Measurements from ENCODE around the gene RSAD1.
A peak's percentile ranks its signal among the peaks of the same experiment; 100 is the strongest.

The RSAD1 gene

DNA sequence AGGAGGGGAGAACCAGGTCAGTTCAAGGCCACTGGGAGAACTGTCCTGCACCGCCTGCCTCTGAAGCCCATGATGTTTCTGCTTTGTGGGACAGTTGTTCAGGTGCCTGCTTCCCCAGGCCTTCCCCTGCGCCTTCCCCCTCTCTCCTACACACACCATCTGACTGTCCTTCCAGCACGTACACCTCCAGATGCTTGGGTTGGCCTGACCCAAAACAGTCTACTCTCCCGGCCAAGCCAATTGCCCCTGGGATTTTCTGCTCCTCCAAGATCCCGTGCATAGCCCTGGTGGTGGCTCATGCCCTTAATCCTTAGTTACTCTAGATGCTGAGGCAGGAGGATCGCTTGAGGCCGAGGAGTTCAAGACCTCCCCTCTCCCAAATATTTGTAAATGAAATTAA lies 684 bp upstream of the RSAD1 start:
- DNase-seq (ENCODE audit: low read depth): no peak
- H3K4me3 ChIP-seq (ENCODE audit: control insufficient read depth, low read depth, low read length): peak overlapping the region; percentile 89
- TF ChIP-seq, protein P1, sequence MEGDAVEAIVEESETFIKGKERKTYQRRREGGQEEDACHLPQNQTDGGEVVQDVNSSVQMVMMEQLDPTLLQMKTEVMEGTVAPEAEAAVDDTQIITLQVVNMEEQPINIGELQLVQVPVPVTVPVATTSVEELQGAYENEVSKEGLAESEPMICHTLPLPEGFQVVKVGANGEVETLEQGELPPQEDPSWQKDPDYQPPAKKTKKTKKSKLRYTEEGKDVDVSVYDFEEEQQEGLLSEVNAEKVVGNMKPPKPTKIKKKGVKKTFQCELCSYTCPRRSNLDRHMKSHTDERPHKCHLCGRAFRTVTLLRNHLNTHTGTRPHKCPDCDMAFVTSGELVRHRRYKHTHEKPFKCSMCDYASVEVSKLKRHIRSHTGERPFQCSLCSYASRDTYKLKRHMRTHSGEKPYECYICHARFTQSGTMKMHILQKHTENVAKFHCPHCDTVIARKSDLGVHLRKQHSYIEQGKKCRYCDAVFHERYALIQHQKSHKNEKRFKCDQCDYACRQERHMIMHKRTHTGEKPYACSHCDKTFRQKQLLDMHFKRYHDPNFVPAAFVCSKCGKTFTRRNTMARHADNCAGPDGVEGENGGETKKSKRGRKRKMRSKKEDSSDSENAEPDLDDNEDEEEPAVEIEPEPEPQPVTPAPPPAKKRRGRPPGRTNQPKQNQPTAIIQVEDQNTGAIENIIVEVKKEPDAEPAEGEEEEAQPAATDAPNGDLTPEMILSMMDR (conservative IDR thresholded peaks at IDR 0.05; ENCODE audit: control insufficient read depth, insufficient read depth, low read depth, low read length): no peak

DNA sequence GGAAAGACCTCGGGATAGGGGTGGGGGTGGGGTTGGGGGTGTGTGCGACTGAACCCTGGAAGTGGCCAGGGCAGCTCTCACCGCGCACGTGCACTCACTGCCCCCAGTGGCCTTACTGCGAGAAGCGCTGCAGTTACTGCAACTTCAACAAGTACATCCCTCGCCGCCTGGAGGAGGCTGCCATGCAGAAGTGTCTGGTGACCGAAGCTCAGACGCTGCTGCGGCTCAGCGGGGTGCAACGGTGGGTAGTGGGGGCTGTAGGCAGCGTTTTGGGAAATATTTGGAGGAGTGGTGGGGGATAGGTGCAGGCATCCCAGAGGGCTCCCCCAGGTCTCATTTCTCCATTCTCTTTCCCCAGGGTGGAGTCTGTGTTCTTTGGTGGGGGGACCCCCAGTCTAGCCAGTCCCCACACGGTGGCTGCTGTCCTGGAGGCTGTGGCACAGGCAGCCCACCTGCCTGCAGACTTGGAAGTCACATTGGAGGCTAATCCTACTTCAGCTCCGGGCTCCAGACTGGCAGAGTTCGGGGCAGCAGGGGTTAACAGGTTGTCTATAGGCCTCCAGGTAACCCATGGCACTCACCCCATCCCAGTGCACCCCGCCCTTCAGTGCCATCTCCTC lies 972 bp downstream of the RSAD1 start:
- peak overlapping the region; percentile 89 for H3K4me3 ChIP-seq (ENCODE audit: control insufficient read depth, low read depth, low read length)
- TF ChIP-seq, protein P1 (conservative IDR thresholded peaks at IDR 0.05; ENCODE audit: control insufficient read depth, insufficient read depth, low read depth, low read length): peak; percentile 48
- peak; percentile 77 for DNase-seq (ENCODE audit: low read depth)

DNA sequence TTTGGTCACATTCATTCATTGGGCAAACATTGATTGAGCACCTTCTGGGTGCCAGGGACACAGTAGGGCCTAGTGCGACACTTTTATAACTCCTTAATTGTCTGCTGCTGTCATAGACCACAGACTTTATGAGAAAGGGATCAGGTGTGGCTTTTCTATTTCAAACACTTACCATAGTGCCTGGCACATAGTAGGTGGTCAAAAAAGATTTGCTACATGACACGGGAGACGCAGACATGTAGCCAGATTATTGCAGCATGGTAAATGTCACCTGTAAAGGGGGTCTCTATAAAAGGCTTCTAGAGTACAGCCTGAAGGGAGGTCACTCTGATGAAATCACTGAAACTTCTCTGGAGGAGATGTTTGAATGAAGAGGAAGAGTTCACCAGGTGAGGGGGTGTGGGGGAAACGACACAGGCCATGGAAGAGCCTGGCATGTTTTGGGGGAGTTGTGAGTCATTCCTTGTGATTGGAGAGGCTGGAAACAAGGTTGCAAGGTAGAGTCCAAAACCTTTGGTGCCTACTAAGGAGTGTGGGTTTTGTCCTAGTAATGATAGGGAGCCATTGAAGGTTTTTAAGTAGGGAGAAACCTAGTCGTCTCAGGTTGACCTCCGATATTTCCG lies 1.6 kb downstream of the RSAD1 start:
- DNase-seq (ENCODE audit: low read depth): no peak
- TF ChIP-seq, protein P1 (conservative IDR thresholded peaks at IDR 0.05; ENCODE audit: control insufficient read depth, insufficient read depth, low read depth, low read length): no peak
- no peak overlapping the region for H3K4me3 ChIP-seq (ENCODE audit: control insufficient read depth, low read depth, low read length)

DNA sequence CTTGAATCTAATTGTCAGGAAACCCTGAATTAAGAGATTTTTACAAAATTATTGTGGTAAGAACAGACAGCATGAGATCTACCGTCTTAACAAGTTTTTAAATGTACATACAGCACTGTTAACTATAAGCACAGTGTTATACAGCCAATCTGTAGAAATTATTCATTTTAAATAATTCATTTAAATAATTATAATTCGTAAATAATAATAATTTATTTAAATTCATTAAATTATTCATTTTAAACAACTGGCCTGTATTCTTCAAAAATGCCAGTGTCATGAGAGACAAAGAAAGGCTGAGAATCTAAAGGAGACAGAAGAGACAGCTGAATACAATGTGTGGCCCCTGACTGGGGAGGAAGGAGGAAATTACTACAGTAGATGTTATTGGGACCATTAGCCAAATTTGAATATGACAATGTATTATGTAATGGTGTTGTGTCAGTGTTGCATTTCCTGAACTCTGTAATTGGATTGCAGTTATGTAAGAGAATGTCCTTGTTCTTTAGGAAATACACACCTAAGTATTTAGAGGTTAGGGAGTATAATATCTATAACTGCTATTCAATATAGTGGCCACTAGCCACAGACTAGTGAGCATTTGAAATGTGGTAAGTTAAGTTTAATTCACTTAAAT lies 2.3 kb downstream of the RSAD1 start:
- no peak overlapping the region for H3K4me3 ChIP-seq (ENCODE audit: control insufficient read depth, low read depth, low read length)
- no peak for DNase-seq (ENCODE audit: low read depth)
- TF ChIP-seq, protein P1 (conservative IDR thresholded peaks at IDR 0.05; ENCODE audit: control insufficient read depth, insufficient read depth, low read depth, low read length): no peak

DNA sequence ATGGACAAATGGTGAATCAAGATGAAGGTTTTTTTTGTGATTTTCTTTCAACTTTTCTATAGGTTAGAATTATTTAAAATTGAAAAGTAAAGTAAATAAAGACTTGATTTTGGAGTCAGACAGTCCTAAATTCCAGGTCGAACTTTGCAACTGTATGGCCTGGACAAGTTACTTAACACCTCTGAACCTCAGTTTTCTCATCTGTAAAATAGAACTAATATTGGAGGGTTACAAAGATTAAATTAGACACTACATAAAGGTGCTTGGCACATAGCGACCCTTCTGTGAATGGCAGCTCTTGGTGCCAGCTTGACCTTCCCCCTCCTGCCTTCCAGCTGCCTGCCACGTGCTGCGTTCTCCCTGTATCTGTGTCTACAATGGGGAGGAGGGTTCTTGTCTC lies 3.0 kb downstream of the RSAD1 start:
- no peak for DNase-seq (ENCODE audit: low read depth)
- H3K4me3 ChIP-seq (ENCODE audit: control insufficient read depth, low read depth, low read length): no peak overlapping the region
- TF ChIP-seq, protein P1 (conservative IDR thresholded peaks at IDR 0.05; ENCODE audit: control insufficient read depth, insufficient read depth, low read depth, low read length): no peak

DNA sequence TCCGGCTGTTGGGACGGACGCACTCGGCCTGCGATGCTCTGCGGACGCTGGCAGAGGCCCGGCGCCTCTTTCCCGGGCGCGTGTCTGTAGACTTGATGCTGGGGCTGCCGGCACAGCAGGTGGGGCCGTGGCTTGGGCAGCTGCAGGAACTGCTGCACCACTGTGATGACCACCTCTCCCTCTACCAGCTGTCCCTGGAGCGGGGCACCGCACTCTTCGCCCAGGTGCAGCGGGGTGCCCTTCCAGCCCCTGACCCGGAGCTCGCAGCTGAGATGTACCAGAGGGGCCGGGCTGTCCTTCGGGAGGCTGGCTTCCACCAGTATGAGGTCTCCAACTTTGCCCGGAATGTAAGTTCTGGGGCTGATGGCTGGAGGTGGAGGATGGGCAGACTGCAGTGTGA lies 3.5 kb downstream of the RSAD1 start:
- TF ChIP-seq, protein P1 (conservative IDR thresholded peaks at IDR 0.05; ENCODE audit: control insufficient read depth, insufficient read depth, low read depth, low read length): no peak
- no peak for DNase-seq (ENCODE audit: low read depth)
- H3K4me3 ChIP-seq (ENCODE audit: control insufficient read depth, low read depth, low read length): no peak overlapping the region

All from fibroblast of mammary gland (primary cell).